MM.1S (cell line): Measurements from ENCODE around the gene KMT2D.
"Not testable (repeated sequence)": the region's sequence is repeated elsewhere in the genome, so short reads cannot be mapped to it uniquely, and the experiment has no call there.

Source experiments
- DNase-seq: peaks from one replicate; pipeline ENCODE4 v3.0.0-alpha.2; 2015
- H2AFZ ChIP-seq: fragments of 300-600 bp; sonication (generic); 2 replicates; pipeline ENCODE4 v1.6.0; 2016; ENCODE audit warnings: antibody characterized with exemption, low read length
- H3F3A ChIP-seq: fragments of 300-600 bp; sonication (generic); 2 replicates; pipeline ENCODE4 v1.6.1; 2016; ENCODE audit warnings: mild to moderate bottlenecking, antibody characterized with exemption, low read length, moderate library complexity, mixed read lengths; ENCODE audit not compliant: insufficient read depth
- H3K27ac ChIP-seq: fragments of 300-600 bp; sonication (generic); 2 replicates; pipeline ENCODE4 v1.5.1; 2016; ENCODE audit warnings: mild to moderate bottlenecking, low read length
- H3K27me3 ChIP-seq: fragments of 300-600 bp; sonication (generic); replicated peaks from 2 replicates; pipeline ENCODE4 v1.6.0; 2016; ENCODE audit warnings: low read length; ENCODE audit not compliant: insufficient read depth
- H3K36me3 ChIP-seq: fragments of 300-600 bp; sonication (generic); replicated peaks from 2 replicates; pipeline ENCODE4 v1.6.1; 2016; ENCODE audit warnings: mild to moderate bottlenecking, low read length, mixed read lengths; ENCODE audit not compliant: insufficient read depth
- H3K4me1 ChIP-seq: fragments of 300-600 bp; sonication (generic); 2 replicates; pipeline ENCODE4 v1.6.1; 2016; ENCODE audit warnings: low read length, mixed read lengths
- H3K4me2 ChIP-seq: fragments of 300-600 bp; sonication (generic); 2 replicates; pipeline ENCODE4 v1.6.0; 2016; ENCODE audit warnings: low read depth, low read length
- H3K4me3 ChIP-seq: fragments of 300-600 bp; sonication (generic); 2 replicates; pipeline ENCODE4 v1.5.1; 2016; ENCODE audit warnings: low read length, mixed read lengths
- H3K79me2 ChIP-seq: fragments of 300-600 bp; sonication (generic); 2 replicates; pipeline ENCODE4 v1.6.1; 2016; ENCODE audit warnings: mixed run types, low read length, mixed read lengths
- H3K9ac ChIP-seq: fragments of 300-600 bp; sonication (generic); 2 replicates; pipeline ENCODE4 v1.6.1; 2016; ENCODE audit warnings: low read length, mixed read lengths
- H3K9me2 ChIP-seq: fragments of 300-600 bp; sonication (generic); replicated peaks from 2 replicates; pipeline ENCODE4 v1.6.1; 2016; ENCODE audit warnings: mild to moderate bottlenecking, low read length, mixed read lengths; ENCODE audit not compliant: insufficient read depth
- H3K9me3 ChIP-seq: fragments of 300-600 bp; sonication (generic); replicated peaks from 2 replicates; pipeline ENCODE4 v1.6.1; 2016; ENCODE audit warnings: mild to moderate bottlenecking, low read length, mixed read lengths; ENCODE audit not compliant: insufficient read depth
- H4K20me1 ChIP-seq: fragments of 300-600 bp; sonication (generic); 2 replicates; pipeline ENCODE4 v1.6.1; 2016; ENCODE audit warnings: mild to moderate bottlenecking, low read length, moderate library complexity, mixed read lengths; ENCODE audit not compliant: insufficient read depth
- CTCF ChIP-seq: fragments of 300-600 bp; sonication (generic); IDR thresholded peaks from 2 replicates; pipeline ENCODE4 v1.5.1; 2016; ENCODE audit warnings: antibody characterized with exemption, low read length, mixed read lengths
- EZH2 ChIP-seq: fragments of 300-600 bp; sonication (generic); optimal IDR thresholded peaks from 2 replicates; pipeline ENCODE3; 2017; ENCODE audit warnings: low read depth, mild to moderate bottlenecking, antibody characterized with exemption, low read length, mixed read lengths
- EZH2phosphoT487 ChIP-seq: fragments of 300-600 bp; sonication (generic); IDR thresholded peaks from 2 replicates; pipeline ENCODE4 v1.6.1; 2018; ENCODE audit warnings: antibody characterized with exemption, low read length

KMT2D gene

DNA sequence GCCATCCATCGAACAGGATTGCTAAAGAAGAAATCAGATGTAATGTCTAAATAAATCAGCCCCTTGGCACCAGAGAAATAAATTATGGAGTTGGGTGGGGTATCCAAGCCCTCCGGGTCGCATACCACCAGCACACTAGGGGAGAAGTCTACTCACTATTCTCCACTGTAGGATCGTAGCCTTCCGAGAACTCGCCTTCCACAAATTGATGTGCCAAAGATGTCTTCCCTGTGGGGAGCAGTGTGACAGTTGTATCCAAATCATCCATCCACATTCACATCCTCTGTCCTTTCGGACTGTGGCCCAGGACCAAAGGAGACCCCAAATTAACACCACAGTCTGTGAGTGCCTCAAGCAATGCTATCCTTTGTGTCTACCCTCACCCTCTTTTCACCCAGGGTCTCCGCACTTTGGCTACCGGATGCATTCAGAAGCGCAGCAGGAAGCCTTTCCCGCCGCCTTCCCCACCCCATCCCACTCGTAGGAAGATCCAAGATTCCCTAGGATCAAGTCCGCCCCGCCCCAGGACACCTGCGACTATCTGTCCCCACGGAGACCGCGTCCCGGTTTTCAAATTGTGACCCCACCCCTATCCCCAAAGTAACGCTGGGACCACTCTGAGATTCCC, 8.4 kb upstream of the KMT2D start:
- Histone ChIP-seq H3K27me3 (no peaks in the 10 kb centered on the region), H3K9ac (peak overlapping the region; percentile 70), H3K79me2 (peaks cover 12% of the 10 kb centered on the region), H3K9me2 (no peaks in the 10 kb centered on the region), H3K9me3 (no peaks in the 10 kb centered on the region), H3K4me1 (peaks cover 6% of the 10 kb centered on the region), H2AFZ (peak overlapping the region; percentile 91), H3K27ac (peak overlapping the region; percentile 66; the same call in 1 of the 2 replicates), H3K36me3 (no peaks in the 10 kb centered on the region), H3K4me3 (peak overlapping the region; percentile 92), H4K20me1 (no peaks in the 10 kb centered on the region), H3F3A (peaks cover 6% of the 10 kb centered on the region; the same call in 1 of the 2 replicates), H3K4me2 (peak overlapping the region; percentile 91)
- no peak for DNase-seq
- no peak for TF ChIP-seq EZH2phosphoT487
- TF ChIP-seq EZH2, result no peak
- no peak for TF ChIP-seq CTCF

- Histone ChIP-seq H3K9me3 (no peaks in the 10 kb centered on the region), H3K79me2 (peaks cover 12% of the 10 kb centered on the region), H3K4me2 (no peak overlapping the region), H2AFZ (no peak overlapping the region), H4K20me1 (no peaks in the 10 kb centered on the region), H3K27ac (no peak overlapping the region), H3F3A (peaks cover 6% of the 10 kb centered on the region; the same call in 1 of the 2 replicates), H3K4me1 (peaks cover 6% of the 10 kb centered on the region), H3K36me3 (no peaks in the 10 kb centered on the region), H3K27me3 (no peaks in the 10 kb centered on the region), H3K4me3 (no peak overlapping the region), H3K9me2 (no peaks in the 10 kb centered on the region), H3K9ac (no peak overlapping the region)
- no peak for DNase-seq
- no peak for TF ChIP-seq EZH2phosphoT487
- TF ChIP-seq EZH2, result no peak
- TF ChIP-seq CTCF, result no peak
Observed at GRCh38 chr12:49066120-49066519, 5.5 kb upstream of the KMT2D start.

- Histone ChIP-seq H3K9me2 (no peaks in the 10 kb centered on the region), H2AFZ (no peak overlapping the region), H3K27me3 (no peaks in the 10 kb centered on the region), H3K4me1 (peaks cover 6% of the 10 kb centered on the region), H3K9ac (no peak overlapping the region), H3K79me2 (peaks cover 20% of the 10 kb centered on the region), H3K9me3 (no peaks in the 10 kb centered on the region), H4K20me1 (no peaks in the 10 kb centered on the region), H3K36me3 (no peaks in the 10 kb centered on the region), H3K27ac (no peak overlapping the region), H3K4me2 (no peak overlapping the region), H3F3A (peaks cover 6% of the 10 kb centered on the region; the same call in 1 of the 2 replicates), H3K4me3 (no peak overlapping the region)
- TF ChIP-seq EZH2 (no peak), EZH2phosphoT487 (no peak), CTCF (no peak)
- DNase-seq, result no peak
Observed at GRCh38 chr12:49064767-49065152, 4.2 kb upstream of the KMT2D start.

DNA sequence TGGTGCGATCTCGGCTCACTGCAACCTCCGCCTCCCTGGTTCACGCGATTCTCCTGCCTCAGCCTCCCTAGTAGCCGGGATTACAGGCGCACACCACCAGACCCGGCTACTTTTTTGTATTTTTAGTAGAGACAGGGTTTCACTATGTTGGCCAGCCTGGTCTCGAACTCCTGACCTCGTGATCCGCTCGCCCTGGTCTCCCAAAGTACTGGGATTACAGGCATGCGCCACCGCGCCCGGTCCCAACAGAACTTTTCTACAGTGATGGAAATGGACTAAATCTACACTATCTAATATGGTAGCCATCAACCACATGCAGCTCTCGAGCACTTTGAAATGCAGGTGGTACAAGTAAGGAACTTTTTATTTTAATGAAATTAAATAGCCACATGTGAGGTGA, 1.3 kb upstream of the KMT2D start:
- not testable (repeated sequence) for H3K4me2 ChIP-seq, H3K4me1 ChIP-seq, H2AFZ ChIP-seq, H3K27me3 ChIP-seq, H3K36me3 ChIP-seq, H3K9me3 ChIP-seq, H3K9ac ChIP-seq, H3K27ac ChIP-seq, H3K9me2 ChIP-seq, H3K4me3 ChIP-seq, DNase-seq, H4K20me1 ChIP-seq, H3F3A ChIP-seq
- H3K79me2 ChIP-seq, result peaks cover 37% of the 10 kb centered on the region
